Brain microvascular endothelial cell (primary cell): ENCODE results near the gene STOX2.

Source experiments
- DNase-seq: peaks from one replicate; pipeline ENCODE4 v3.0.0-alpha.2; 2020
- H3K27ac ChIP-seq: fragments of 250-450 bp; sonication (Bioruptor Pico); 2 replicates; pipeline ENCODE4 v1.5.1; 2020; ENCODE audit warnings: mild to moderate bottlenecking, moderate library complexity
- H3K27me3 ChIP-seq: fragments of 250-450 bp; sonication (Bioruptor Pico); replicated peaks from 2 replicates; pipeline ENCODE4 v1.5.1; 2020; ENCODE audit warnings: mild to moderate bottlenecking
- H3K36me3 ChIP-seq: fragments of 250-450 bp; sonication (Bioruptor Pico); replicated peaks from 2 replicates; pipeline ENCODE4 v1.5.1; 2020; ENCODE audit warnings: mild to moderate bottlenecking
- H3K4me3 ChIP-seq: 2 replicates; pipeline ENCODE4 v1.5.1; 2011; ENCODE audit warnings: low read depth, mild to moderate bottlenecking, control low read depth, low read length, moderate library complexity
- CTCF ChIP-seq: IDR thresholded peaks from 2 replicates; pipeline ENCODE4 v1.5.1; 2011; ENCODE audit warnings: low read depth, mild to moderate bottlenecking, moderate library complexity, low read length, control low read depth, inconsistent platforms; ENCODE audit errors: missing control alignments
- in situ Hi-C: cut with HindIII; loops from 2 replicates; pipeline ENCODE4 v1.10.0; 2017; ENCODE audit warnings: low sequenced_read_pairs, low pct_ligation_motif_present

STOX2 gene

GRCh38 chr4:183986971-183987946 lies 82.2 kb downstream of the STOX2 start:
- in situ Hi-C loops: no loop called here
- Histone ChIP-seq H3K27me3 (no peaks in the 10 kb centered on the region), H3K4me3 (peak overlapping the region; percentile 52), H3K27ac (peak overlapping the region; percentile 78), H3K36me3 (no peaks in the 10 kb centered on the region)
- no peak for TF ChIP-seq CTCF
- peak; percentile 88 for DNase-seq

- H3K27ac ChIP-seq: peak overlapping the region; percentile 78
- DNase-seq: peak; percentile 95
- no peaks in the 10 kb centered on the region for H3K27me3 ChIP-seq
- TF ChIP-seq CTCF: no peak
- H3K4me3 ChIP-seq: peak overlapping the region; percentile 52
- no peaks in the 10 kb centered on the region for H3K36me3 ChIP-seq
- in situ Hi-C loops: no loop called here
Observed at GRCh38 chr4:183987987-183988392, 82.9 kb downstream of the STOX2 start.

GRCh38 chr4:183988874-183989273 lies 83.8 kb downstream of the STOX2 start:
- Histone ChIP-seq H3K4me3 (no peak overlapping the region), H3K36me3 (no peaks in the 10 kb centered on the region), H3K27me3 (no peaks in the 10 kb centered on the region), H3K27ac (no peak overlapping the region)
- in situ Hi-C loops: no loop called here
- DNase-seq: no peak
- no peak for TF ChIP-seq CTCF

- no peak overlapping the region for H3K27ac ChIP-seq
- no peak overlapping the region for H3K4me3 ChIP-seq
Observed at GRCh38 chr4:183989461-183989860, 84.4 kb downstream of the STOX2 start.

GRCh38 chr4:183989931-183990330 lies 84.8 kb downstream of the STOX2 start:
- Histone ChIP-seq H3K27me3 (no peaks in the 10 kb centered on the region), H3K36me3 (no peaks in the 10 kb centered on the region), H3K27ac (no peak overlapping the region), H3K4me3 (no peak overlapping the region)
- in situ Hi-C loops: no loop called here
- TF ChIP-seq CTCF: no peak
- no peak for DNase-seq

More at GRCh38 chr4:183989461-183989860, 84.4 kb downstream of the STOX2 start:
- no peaks in the 10 kb centered on the region for H3K36me3 ChIP-seq
- no peak for DNase-seq
- H3K27me3 ChIP-seq: no peaks in the 10 kb centered on the region
- no peak for TF ChIP-seq CTCF
- in situ Hi-C loops: no loop called here

- no peak for TF ChIP-seq CTCF
- DNase-seq: no peak
- no peaks in the 10 kb centered on the region for H3K36me3 ChIP-seq
- H3K27me3 ChIP-seq: no peaks in the 10 kb centered on the region
- no peak overlapping the region for H3K27ac ChIP-seq
- no peak overlapping the region for H3K4me3 ChIP-seq
- in situ Hi-C loops: no loop called here
Observed at GRCh38 chr4:183993676-183994075, 88.6 kb downstream of the STOX2 start.
